SW480 (cell line): ENCODE measurements around the gene CHD6.

ENCODE experiments used
- DNase-seq: peaks from one replicate; pipeline ENCODE4 v3.0.0-alpha.2; 2016; ENCODE audit warnings: low spot score

Gene CHD6

DNA sequence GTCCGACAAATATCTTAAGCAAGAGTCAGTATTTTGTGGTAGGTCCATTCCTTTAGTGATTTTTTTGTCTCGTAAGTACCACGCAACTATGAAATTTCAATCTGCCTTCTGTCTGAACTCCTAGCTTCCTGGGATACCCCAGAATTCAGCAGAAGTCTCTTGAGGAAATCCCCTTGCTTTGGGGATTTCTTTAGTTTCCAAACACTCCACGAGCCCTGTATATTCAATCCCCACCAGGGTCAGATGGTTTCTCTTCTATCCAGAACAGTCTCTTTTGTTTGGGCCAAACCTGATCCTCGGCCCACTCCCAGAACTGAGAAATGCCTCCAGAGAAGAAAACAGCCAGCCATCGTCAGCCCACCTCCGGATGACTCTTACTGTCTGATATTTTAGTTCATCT lies 113.0 kb downstream of the CHD6 start:
- no peak for DNase-seq

DNA sequence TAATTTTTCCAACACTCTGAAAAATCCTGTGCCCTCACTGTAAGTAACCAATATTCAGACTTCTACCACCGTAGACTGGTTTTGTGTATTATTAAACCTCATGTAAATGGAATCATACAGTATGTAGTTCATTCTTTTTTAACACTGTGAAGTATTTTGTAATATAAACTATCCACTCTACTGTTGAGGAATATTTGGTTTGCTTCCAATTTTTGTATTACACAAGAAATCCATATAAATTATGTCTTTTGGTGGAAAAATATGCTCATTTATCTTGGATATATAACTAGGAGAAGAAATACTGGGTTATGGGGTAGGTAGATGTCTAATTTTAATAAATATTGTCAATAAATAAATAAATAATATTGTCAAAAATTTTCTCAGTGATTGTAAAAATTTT lies 116.8 kb downstream of the CHD6 start:
- no peak for DNase-seq

DNA sequence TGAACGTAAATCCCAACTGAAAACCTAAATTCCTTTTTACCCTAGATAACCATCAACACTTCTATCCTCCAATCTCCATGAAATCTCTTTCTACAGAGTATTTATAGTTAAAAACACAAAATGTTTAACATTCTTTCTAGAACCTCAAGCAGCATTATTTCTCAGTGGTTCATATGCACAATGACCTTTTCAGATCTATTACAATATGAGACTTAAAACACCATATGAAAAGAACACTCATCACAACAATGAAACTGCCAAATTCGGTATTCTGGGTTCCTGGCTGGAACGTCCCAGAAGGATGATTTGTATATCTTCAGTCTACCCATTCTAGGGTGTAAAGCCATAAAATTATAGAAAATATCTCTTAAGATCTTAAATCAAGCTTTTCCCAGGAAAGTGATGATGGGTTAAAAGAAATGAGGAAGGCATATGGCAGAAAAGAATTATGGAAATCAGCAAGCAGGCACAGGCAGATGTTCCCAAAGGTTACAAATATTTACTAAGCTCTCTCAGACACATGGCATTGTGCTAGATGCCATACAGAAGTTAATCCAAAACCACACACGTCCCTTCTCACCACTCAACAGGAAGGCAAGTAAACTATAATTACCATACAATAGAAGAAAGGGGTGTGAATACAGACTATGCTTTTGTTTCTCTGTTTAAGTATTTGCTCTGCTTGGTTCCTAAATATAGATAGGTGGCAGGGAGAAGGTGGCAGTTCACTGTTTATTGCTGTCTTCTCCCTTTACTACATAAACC lies 118.0 kb downstream of the CHD6 start:
- no peak for DNase-seq

DNA sequence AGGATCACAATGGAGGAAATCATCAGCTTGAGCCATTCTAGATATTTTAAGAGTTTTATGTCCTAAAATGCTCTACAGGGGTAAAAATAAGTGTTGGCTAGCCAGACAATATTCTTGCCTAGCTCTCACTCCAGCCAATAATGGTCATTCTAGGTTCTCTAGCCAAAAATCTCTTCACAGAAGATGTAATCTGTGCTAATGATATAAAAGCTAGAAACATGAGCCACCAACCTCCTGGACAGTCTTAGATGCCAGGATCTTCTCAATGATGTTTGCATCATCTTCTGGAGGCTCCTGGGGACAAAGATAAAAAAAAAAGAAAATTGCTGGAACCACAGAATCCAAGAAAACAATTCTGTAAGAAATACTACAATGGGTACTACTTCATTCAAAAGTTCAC lies 119.1 kb downstream of the CHD6 start:
- no peak for DNase-seq

DNA sequence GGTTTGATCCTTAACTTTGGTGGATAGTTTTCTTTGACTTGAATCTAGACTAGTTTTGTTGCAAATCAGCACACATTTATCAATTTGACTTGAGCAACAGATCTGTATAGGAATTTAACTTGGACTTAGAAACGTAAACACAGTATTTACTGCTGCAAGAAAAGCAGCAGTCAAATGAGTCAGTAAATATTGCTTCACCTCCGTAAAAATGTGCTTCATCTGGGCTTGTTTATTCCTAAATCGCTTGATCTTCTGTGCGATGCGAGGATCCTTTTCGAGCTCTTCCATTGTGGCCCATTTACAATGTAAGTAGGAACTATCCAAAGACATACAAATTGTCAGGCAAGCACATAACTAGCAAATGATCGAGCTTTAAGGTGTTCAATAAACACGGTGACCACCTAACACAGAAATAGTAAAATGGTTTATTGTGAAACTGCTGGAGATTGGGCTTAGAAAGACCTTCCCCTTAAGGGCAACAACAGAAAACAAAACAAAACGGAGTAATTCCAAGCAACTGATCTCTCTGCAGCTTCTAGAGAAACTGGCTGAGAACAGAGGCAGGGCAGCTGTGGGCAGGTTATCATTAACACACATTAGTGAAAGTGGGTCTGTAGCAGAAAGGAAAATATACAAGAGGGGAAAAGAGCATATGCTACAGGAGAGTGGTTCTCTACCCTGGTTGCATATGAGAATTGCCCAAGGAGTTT lies 120.8 kb downstream of the CHD6 start:
- no peak for DNase-seq

DNA sequence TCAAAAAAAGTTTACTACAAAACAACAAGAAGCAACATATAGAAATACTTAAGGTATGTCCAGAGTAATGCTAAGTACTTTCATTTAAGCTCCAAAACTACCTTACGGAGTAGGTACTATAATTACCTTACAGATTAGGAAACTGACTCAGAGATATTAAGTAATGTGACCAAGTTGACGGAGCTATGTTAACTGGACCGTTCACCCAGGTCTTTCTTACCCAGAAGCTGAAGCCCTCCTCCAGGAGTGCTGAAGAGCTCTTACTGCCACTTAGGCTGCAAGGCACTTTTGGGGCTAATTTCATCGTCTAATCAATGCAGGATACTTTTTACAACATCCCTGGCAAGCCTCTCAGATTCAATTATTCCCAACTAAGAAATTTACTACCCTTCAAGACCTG lies 123.7 kb downstream of the CHD6 start:
- DNase-seq: no peak

DNA sequence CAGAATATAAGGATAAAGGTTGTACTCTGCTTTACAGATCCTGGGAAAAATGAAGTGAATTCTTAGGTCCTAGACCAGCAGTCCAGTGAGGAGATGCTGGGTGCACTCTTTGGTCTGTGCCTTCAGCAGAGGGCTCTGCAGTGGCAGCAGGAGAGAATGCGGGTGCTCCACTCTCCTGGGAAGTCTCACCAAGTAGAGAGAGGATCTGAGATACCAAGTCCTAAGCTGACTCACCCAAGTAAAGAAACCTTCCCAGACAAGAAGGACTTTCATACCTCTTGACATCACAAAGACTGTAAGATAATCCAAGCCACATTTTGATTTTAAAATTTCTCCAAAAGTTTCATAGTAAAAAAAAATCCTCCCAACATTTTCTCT lies 134.6 kb downstream of the CHD6 start:
- no peak for DNase-seq

DNA sequence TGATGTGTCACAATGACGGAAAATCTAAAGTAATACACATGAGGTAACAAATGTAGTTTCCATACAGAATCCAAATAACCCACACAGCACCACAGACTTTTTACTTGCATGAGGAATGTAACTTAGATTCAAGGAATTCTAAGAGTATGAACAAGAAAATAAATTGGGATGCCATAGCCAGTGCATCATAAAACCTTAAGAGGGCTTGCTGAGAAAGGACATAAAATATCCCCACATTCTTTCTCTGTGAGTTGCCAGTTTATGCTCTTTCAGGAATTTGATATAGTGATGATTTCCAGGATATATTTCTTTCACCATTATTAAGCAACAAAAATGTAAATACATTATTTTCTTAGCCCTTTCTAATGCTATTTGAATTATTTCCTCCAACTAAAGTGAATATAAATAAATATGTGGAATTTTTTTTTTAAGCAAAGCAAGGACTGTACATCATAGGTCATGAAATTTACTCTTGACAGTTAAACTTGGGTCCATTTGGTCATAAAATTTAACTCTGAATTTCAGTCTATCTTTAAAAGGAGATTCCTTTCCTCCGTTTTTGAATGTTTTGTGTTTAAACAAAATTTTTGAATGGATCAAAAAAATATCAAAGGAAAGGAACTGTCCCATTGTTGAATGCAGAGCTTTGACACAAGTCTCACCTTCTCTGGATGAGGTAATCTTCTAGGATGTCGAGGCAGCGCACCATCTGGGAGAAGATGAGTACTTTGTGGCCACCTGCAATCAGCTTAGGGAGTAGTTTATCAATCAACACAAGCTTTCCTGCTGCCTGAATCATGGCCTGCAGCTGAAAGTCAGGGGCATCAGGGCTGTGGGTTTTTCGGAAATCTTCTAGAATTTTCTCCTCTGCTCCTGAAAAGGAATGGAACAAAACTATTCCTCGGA lies 135.3 kb downstream of the CHD6 start:
- no peak for DNase-seq

DNA sequence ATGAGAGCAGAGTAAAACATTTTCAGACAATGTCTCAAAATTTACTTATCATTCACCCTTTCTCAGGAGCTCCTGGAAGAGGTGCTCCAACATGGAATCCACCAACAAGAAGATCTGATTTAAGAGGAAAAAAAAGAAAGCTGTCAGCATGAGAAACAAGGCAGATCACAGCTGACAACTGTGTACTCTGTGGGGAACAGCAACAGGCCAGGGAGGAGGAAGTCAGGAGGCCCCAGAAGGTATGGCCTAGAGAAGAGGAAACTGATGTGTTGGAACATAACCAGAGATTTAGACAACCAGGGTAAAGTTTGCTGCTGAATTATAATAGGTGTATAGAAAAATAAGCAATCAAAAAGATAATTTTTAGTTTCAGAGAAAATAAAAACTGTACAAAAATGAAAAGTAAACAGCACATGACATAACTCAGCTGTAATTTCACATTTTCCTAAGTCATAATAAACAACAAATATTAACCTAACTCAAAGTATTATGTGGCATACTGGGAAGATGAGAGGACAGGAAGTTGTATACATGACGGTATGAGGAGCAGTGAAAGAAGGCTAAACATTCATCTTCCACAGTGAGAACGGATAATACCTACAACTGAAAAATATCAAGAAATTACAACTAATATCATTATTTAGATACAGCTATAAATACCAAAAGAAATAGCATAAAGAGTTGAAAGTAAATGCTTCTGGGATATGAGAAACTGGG lies 138.0 kb downstream of the CHD6 start:
- no peak for DNase-seq

DNA sequence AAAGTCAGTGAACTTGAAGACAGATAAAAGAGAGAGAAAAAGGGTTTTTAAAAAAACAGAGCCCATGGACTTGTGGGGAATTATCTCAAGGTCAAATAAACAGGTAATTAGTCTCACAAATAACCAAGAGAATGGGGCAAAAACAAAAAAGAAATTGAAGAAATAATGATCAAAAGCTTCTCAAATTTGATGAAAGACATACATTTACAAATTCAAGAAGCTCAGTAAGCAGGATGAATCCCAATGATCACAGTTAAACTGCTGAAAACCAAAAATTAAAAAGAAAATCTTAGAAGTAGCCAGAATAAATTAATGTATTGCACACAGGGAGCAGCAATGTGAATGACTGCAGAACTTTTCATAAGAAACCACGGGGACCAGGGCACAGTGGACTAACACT lies 139.1 kb downstream of the CHD6 start:
- no peak for DNase-seq

DNA sequence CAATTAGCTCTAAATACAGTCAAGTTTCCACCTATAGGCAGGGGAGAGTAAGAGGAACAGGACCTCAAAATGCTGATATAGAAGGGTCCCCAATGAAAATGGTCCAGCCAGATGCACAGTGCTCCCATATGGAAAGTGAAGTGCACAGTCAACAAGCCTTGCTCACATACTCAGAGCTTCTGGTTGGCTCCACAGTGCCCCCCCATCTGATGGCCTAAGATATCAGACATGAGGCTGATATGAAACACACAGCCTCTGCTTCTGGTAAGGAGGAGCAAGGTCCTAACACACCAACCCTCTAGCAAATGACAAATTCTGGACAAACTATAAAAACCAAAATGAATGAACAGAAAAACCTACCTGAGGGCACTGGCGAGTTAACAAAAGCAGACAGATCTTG lies 140.2 kb downstream of the CHD6 start:
- DNase-seq: no peak

DNA sequence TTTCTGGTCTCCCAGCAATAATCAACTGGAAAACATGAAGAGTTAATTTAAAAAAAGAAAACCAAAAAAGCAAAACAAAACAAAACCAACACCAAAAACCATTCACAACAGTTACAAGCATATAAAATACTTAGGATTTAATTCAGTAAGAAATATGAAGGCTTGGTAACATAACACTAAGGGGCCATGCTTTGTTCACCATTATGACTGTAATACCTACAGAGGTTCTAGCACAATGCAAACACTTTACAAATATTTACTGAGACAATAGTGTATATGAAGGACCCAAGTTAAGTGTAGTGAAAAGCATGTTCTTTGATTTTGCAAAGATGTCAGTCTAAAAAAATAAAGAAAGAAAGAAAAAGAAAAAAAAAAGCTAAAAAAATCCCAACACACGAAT lies 141.7 kb downstream of the CHD6 start:
- no peak for DNase-seq

DNA sequence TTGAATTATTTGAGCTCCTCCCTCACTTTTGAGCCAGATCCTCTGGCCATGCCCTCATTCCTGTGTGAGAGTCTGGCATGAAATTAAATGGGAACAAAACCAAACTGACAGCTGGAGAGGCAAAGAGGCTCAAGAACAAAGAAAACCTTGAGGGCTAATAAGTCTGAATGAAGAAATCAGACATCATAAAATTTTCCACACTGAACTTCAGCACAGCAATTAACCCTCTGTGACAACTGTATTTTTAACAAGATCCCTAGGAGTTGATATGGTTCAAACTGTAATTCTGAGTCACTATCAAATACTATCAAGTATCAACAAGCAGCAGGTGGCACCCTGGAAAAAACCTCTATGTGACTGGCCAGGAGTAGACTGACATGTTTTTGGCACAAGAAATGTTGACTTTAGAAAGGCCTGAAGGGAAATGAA lies 142.2 kb downstream of the CHD6 start:
- no peak for DNase-seq

DNA sequence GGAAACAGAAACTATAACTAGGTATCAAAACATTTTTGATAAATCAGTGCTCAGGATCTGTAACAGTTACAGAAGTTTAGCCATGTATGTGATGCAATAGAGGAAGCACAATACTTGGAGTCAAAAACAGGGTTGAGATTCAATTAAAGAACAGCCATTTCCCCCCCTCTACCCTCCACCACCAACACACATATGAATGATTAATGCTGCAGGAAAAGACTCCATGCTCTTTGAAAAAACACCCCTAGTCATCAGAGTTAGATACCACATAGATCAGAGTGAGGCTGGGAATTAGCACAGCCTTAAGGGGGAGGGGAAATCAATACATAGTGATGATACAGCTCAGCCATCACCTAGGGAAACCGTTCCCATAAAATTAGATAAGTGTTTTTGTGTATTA lies 142.7 kb downstream of the CHD6 start:
- no peak for DNase-seq

DNA sequence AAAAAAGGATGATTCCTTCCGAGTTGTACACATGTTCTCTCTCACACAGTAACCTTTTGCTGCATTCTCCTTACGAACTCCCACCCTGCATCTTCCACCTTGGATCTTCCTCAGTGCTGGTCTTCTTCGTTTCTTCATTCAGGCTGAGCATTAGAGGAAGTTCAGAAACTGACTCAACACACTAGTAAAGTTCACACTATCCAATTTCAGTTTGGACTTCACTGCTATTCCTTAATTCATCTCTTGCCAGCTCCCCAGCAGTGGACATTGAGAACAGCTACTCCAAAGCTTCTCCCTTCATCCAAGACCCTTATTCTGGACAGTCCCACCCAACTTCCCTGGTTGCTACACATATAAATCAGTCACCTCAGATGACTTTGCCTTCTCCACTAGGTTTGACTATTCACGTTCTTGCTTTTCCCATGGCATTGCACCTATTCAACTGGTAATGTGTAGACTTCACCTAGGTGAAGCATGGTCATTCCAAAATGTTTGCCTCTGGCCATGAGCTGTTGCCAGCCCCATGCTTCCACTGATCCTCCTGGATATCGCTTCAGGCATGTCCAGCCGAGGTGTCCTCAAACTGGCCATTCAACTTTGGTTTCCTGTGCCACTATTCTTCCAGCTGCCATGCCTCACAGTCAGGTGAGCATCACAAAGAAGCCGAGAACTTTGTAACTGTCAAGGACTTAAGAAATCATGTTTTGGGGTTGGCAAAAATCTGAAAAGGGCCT lies 147.6 kb downstream of the CHD6 start:
- no peak for DNase-seq

DNA sequence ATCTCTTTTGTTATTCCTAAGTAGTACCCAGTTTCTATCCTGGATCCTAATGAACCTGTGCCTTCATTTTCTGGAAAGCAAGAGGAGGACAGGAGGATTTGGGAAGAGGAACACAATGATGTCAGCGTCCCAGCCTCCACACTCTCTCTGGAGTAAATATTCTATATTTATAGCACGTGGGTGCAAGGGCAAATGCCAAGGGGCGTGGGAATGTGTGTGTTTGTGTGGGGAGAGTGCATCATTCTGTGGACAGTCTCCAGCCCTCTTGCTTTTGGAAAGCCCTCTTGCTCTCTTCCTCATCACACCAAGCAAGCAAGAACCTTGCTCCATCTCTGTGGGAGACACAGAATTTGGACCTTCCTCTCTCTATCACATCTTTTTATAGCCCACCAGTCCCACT lies 148.3 kb downstream of the CHD6 start:
- DNase-seq: no peak

DNA sequence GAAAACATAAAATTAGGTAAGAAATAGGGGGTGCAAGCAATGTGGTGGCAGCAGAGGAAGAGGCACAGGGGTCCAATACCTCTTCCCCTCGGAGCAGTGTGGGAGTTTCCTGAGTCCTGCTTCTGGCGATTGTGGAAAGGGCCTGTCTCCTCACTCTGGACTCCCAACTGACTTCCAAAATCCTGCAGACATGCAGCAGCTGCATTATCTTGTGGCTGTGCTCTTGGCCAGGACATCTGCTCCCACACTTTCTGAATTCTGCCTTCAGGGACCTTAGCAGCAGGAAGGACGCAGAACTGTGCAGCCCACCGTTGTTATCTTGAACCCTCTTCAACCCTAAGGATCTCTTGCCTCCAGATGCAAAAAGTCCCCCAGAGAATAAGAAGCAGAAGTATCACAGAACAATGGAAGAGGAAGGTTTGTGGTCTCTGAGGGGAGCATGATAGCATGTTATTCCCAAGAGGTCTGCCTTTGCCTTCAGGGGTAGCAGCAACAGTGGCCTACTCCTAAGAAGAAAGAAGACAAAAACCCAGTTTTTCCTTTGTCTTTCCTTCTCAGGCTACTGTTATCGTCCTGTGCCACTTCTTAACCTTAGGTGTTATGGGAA lies 149.1 kb downstream of the CHD6 start:
- DNase-seq: no peak

DNA sequence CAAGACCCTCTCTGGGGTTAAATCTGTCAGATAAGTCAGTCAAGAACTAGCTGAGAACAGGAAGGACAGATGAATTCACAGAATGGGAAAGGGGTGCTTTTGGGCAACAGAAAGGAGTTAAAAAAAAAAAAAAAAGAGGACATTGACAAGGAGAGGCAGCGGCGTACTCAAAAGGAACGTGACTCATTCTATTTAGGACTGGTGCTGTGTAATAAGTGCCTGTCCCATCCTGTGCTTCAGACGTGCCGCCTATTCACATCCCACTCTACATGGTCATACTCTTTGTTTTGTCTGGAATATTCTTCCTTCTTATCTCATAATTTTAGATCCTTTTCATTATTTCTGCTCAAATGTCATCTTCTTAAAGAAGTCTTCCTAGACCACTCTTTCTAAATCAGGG lies 150.5 kb downstream of the CHD6 start:
- no peak for DNase-seq

DNA sequence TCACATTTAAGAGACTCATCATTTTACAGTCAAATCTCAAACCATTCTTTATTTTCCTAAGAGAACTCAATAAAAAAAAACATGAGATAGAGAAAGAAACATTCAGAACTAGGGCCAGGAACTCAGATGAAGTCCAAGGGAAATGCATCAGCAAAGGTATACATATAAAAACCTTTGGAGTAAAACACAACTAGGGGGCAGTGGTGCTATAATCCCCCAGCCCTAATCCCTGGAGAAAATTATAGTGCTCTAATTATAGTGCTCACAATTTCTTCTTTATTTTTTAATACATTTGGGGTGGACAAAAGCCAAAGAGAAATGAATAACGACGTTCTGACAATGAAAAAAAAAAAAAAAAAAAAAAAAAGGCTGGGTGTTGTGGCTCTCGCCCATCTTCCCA lies 151.0 kb downstream of the CHD6 start:
- no peak for DNase-seq

DNA sequence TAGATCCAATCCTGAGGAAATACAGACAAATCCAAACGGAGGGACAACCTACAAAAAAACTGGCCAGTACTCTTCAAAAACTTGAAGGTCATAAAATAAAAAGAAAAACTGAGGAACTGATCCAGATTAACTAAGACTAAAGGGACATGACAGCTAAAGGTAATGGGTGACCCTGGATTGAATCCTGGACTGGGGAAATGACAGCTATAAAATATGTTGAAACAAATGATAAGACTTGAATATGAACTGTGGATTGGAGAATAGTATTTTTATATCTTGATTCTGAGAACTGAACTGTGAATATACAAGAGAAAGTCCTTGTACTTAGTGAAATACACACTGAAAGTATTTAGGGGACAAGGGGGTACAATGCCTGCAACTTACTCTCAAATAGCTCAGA lies 154.6 kb downstream of the CHD6 start:
- no peak for DNase-seq
